ENCODE results near the gene ATP1B4. TPM values are rescaled to one million over a fixed set of nuclear protein-coding genes. Genes with fewer than 3 reads are reported as not detected.

ATP1B4 gene
- 1 to 10 TPM in 2 of 10 donors, under 1 TPM in 6, not detected in 2; 0.11 to 4.6 (median 0.72) TPM for total RNA-seq
- polyA plus RNA-seq, result not detected
- long read RNA-seq, donor 1, result 0 reads
- long read RNA-seq, donor 2, result 0 reads
- long read RNA-seq, donor 3, result 0 reads

DNA sequence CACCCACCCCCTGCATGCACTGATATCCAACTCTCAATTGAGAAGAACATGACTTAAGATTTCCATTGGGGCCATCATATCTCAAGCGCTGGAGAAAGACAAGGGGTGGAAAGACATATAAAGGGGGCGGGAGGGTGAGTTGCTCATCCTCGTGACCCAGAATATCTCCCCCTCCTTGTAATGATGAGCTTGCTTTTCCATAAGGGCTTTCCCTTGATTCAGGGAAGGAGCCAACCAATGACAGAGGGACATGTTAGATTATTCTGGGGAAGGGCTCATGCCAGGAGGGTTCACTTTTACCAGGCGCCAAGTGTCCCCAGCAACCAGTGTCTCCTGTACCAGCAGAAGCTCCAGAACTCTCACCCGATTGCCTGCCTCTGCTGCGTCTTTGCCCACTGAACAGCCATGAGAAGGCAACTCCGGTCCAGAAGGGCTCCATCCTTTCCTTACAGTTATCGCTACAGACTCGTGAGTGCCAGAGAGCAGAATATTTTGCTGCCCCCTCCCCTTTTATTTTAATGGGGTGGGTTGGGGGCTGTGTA is at the start of gene ATP1B4:
Gene ATP1B4 (plus strand): TSS at position 326 of the 542 bp plus-strand sequence. CDS start 80 bp downstream, at position 406.
- Histone ChIP-seq H3K4me1 (peaks cover 0 to 16% (median 0%) of the 10 kb centered on the region in 9 donors), H3K27me3 (peaks cover 0 to 56% (median 0%) of the 10 kb centered on the region in 7 donors), H3K36me3 (no peaks in the 10 kb centered on the region), H3K27ac (no peak within 1 kb of the TSS), H3K9me3 (no peaks in the 10 kb centered on the region), H3K4me3 (no peak within 1 kb of the TSS)
- TF ChIP-seq, protein P1, sequence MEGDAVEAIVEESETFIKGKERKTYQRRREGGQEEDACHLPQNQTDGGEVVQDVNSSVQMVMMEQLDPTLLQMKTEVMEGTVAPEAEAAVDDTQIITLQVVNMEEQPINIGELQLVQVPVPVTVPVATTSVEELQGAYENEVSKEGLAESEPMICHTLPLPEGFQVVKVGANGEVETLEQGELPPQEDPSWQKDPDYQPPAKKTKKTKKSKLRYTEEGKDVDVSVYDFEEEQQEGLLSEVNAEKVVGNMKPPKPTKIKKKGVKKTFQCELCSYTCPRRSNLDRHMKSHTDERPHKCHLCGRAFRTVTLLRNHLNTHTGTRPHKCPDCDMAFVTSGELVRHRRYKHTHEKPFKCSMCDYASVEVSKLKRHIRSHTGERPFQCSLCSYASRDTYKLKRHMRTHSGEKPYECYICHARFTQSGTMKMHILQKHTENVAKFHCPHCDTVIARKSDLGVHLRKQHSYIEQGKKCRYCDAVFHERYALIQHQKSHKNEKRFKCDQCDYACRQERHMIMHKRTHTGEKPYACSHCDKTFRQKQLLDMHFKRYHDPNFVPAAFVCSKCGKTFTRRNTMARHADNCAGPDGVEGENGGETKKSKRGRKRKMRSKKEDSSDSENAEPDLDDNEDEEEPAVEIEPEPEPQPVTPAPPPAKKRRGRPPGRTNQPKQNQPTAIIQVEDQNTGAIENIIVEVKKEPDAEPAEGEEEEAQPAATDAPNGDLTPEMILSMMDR (IDR thresholded peaks at IDR 0.05), result no peak
- intact Hi-C loops (cut with DNase I), result loop anchor here in 2 of 10 donors (10.0 kb wide), 1 partner anchor 93 kb away; no protein-coding TSS in a partner anchor
- 87 to 90% methylated on average over 9 of the region's 9 CpGs for WGBS, 2 donors
- DNase-seq (no peak), ATAC-seq (no peak)

DNA sequence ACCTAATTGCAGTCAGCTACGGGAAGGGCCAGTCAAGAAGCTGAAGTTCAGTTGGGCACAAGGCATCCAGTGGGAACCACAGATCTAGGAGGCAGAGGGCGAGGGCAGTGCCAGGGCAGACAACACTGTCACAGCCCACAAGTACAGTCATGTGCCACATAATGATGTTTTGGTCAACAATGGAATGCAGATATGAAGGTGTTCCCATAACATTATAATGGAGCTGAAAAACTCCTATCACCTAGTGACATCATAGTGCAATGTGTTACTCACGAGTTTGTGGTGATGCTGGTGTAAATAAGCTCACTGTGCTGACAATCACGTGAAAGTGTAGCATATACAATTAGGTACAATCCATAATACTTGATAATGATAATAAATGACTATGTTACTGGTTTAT is 46.1 kb upstream of the ATP1B4 start:
- 24 to 49% methylated on average over 4 of the region's 4 CpGs for WGBS, 2 donors
- Histone ChIP-seq H3K9me3 (no peaks in the 10 kb centered on the region), H3K27me3 (peaks cover 0 to 90% (median 5%) of the 10 kb centered on the region in 7 donors), H3K4me1 (peaks cover 0 to 7% (median 4%) of the 10 kb centered on the region in 9 donors), H3K27ac (no peak overlapping the region), H3K4me3 (no peak overlapping the region), H3K36me3 (no peaks in the 10 kb centered on the region)
- ATAC-seq, result no peak
- intact Hi-C loops (cut with DNase I), result loop anchor here in 4 of 10 donors (10.0 kb wide), 1 partner anchor 159 kb away; no protein-coding TSS in a partner anchor
- TF ChIP-seq, protein P1 (IDR thresholded peaks at IDR 0.05), result no peak
- no peak for DNase-seq

DNA sequence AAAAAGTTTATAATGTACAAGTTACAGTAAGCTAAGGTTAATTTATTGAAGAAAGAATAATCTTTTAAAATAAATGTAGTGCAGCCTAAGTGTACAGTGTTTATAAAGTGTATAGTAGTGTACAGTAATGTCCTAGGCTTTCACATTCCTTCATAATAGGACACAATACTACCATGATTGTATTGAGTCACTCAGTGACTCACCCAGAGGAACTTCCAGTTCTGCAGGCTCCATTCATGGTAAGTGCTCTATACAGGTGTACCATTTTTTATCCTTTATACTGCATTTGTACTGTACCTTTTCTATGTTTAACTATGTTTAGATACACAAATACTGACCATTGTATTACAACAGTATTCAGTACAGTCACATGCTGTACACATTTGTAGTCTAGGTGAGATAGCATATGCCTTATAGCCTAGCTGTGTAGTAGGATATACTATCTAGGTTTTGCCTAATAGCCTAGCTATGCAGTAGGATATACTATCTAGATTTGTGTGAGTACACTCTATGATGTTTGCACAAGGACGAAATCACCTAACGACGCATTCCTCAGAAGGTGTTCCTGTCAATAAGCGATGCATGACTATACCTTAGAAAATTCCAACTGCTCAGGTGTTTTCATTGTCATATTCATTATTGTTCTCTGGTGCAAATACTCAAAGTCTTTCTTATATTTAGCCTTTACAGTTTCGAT is 45.2 kb upstream of the ATP1B4 start:
- ATAC-seq (no peak), DNase-seq (no peak)
- Histone ChIP-seq H3K4me1 (no peaks in the 10 kb centered on the region), H3K4me3 (no peak overlapping the region), H3K27me3 (peaks cover 0 to 92% (median 0%) of the 10 kb centered on the region in 7 donors), H3K9me3 (no peaks in the 10 kb centered on the region), H3K36me3 (no peaks in the 10 kb centered on the region), H3K27ac (no peak overlapping the region)
- 71 to 74% methylated on average over 5 of the region's 5 CpGs for WGBS, 2 donors
- intact Hi-C loops (cut with DNase I), result loop anchor here in 4 of 10 donors (10.0 kb wide), 1 partner anchor 158 kb away; no protein-coding TSS in a partner anchor
- TF ChIP-seq, protein P1 (IDR thresholded peaks at IDR 0.05), result no peak

DNA sequence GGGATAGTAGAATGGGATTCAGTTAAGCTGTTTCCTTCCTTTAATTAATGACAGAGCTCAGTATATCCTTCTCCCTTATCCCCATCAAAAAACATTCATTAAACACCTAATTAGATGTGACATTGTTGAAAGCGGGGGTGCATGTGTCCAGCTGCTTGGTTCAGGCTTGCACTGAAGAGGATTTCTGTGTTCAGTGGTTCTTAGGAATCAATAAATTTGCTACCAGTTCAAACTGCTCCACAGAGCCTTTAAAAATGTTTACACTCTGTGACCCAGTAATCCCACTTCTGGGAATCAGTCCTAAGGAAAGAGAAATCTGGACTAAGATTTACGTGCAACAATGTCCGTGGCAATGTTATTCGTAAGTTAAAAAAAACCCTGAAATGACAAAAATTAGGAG is 43.5 kb upstream of the ATP1B4 start:
- no peaks in the 10 kb centered on the region for H3K9me3 ChIP-seq
- ATAC-seq, result no peak
- H3K27me3 ChIP-seq, result peaks cover 0 to 84% (median 0%) of the 10 kb centered on the region in 7 donors
- no peak overlapping the region for H3K4me3 ChIP-seq
- DNase-seq, result no peak
- no peak overlapping the region for H3K27ac ChIP-seq
- no peaks in the 10 kb centered on the region for H3K4me1 ChIP-seq
- WGBS, 2 donors, result 66 to 80% methylated on average over 4 of the region's 4 CpGs
- TF ChIP-seq, protein P1 (IDR thresholded peaks at IDR 0.05), result no peak
- H3K36me3 ChIP-seq, result no peaks in the 10 kb centered on the region
- intact Hi-C loops (cut with DNase I), result loop anchor here in 4 of 10 donors (10.0 kb wide), 1 partner anchor 156 kb away; no protein-coding TSS in a partner anchor
